ENCODE data around the gene SVBP.
"Not testable (repeated sequence)": the region's sequence is repeated elsewhere in the genome, so short reads cannot be mapped to it uniquely, and the experiment has no call there.

The SVBP gene, protein sequence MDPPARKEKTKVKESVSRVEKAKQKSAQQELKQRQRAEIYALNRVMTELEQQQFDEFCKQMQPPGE

DNA sequence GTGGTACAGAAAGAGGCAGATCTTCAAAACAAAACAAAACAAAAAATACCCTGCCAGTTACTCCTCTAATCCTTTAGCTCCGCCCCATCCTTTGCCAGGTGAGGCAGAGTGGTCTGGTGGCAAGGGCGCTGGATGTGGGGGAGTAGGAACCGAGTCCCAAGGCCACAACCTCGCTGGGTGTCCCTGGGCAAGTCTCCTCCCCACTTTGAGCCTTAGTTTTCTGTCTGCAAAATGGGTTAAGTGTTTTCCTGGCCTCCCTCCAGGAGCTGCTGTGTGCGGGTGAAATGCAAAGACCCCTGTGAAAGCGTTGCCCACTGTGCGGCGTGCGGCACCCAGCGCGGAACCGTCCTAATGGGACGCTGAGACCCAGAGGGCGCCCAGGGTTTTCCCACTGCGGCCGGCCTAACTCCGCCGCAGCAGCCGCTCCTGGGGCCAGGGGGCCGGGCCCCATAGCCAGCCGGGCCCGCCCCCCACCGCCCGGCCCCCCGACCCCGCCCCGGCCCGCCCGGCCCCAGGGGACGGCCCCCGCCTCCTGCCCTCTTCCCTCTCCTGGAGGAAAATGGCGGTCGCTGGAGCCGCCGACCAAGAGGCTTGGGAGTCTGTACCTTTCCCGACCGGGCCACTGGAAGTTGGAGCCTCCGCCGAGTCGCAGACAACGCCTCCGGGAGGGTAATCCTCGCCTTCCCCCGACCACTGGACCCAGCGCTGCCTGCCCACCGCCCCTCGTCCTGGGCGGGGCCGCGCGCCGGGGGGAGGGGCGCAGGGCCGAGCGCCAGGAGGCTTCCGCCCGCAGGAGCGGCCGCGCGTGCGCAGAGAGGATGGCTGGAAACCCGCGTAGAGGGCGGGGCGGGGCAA is at the start of gene SVBP, which contains the start of gene ERMAP:
Gene SVBP (minus strand): TSS at position 813 of the 855 bp plus-strand sequence. CDS start 853 bp downstream, outside the sequence.
Gene ERMAP (plus strand): TSS at position 538 of the 855 bp plus-strand sequence. CDS start 13,327 bp downstream, outside the sequence.
- FAIRE-seq (no peak), DNase-seq (ENCODE audit: low spot score) (peak; percentile 71)

- DNase-seq (ENCODE audit: low spot score) (no peak), FAIRE-seq (no peak)
These were observed 49.4 kb upstream of the SVBP start for GRCh38 chr1:42866549-42866948.

- no peak for DNase-seq (ENCODE audit: low spot score)
- FAIRE-seq = no peak
These were observed 43.8 kb upstream of the SVBP start for GRCh38 chr1:42861014-42861399.

GRCh38 chr1:42860339-42861013 is 43.3 kb upstream of the SVBP start:
- no peak for FAIRE-seq
- DNase-seq (ENCODE audit: low spot score) = no peak

DNA sequence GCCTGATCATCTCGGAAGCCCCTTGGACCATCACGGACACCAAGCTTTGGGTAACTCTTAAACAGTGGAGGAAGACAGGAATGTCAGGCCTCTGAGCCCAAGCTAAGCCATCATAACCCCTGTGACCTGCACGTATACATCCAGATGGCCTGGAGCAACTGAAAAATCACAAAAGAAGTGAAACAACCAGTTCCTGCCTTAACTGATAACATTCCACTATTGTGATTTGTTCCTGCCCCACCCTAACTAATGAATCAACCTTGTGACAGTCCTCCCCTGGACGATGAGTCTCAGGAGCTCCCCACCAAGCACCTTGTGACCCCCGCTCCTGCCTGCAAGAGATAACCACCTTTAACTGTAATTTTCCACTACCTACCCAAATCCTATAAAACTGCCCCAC is 42.2 kb upstream of the SVBP start:
- not testable (repeated sequence) for DNase-seq (ENCODE audit: low spot score); FAIRE-seq

- DNase-seq (ENCODE audit: low spot score); FAIRE-seq: not testable (repeated sequence)
These were observed 39.4 kb upstream of the SVBP start for GRCh38 chr1:42856554-42856953.

DNA sequence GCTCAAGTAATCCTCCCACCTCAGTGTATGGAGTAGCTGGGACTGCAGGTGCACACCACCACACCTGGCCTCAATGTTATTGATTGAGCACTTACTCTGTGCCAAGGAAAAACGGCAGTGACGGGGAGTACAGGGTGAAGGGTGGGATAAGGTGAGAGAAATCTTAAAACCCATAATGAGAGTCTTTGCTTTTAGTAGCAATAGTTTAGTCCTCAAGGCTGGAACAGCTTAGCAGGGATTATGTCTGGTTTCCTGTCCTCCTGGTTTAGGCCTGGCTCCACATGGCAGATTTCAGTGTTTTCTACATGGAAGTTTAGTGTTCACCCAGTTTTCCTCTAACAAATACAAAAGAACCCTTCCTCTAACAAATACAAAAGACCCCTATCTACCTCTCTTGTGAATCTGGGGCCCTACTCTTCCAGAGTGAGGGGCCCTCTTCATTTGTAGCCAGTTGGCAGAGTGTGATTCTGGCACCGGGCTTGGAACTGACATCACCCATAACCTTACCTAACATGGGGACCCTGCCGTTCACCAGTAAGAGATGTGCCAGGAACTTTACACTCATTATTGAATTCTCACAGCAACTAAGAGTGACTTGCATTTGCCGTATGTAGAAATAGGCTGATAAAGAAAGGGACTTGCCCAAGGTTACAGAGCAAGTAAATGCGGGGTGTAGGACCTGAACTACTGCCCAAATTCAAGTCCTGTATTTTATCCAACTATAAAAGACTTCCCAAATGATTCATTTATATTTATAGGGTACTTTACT is 36.1 kb upstream of the SVBP start:
- DNase-seq (ENCODE audit: low spot score) = no peak
- no peak for FAIRE-seq

- no peak for DNase-seq (ENCODE audit: low spot score)
These were observed 35.4 kb upstream of the SVBP start for GRCh38 chr1:42852608-42852980.

DNA sequence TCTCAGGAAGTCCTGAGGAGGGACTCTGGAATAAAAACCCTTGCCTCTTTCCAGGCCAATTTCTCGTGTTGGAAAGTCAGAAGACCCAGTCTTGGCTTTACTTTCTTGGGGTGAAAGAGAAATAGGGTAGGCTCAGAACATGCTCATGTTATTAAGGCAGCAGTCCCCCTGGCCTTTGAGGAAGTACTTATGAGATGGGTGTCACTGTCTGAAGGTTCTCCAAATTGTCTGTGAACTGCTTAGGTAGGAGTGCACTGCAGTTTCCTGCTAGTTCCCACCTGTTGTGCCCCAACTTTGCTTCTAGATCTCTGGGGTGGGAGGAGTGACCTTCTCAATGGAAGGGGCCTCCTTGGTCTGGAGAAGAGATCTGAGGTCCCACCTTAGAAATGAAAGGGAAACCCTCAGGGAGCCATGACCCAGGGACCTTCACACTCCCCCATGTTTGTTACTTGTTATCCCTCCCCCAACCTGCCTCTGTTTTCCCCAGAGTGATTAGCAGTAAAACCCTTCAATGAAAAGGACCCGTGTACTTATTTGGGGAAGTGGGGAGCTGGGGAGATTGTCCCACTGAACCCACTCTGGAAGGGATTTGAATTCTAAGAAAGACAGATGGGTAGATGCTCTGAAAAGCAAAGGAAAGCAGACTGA is 34.9 kb upstream of the SVBP start:
- FAIRE-seq (no peak), DNase-seq (ENCODE audit: low spot score) (no peak)

More at GRCh38 chr1:42852608-42852980, 35.4 kb upstream of the SVBP start:
- FAIRE-seq = no peak

DNA sequence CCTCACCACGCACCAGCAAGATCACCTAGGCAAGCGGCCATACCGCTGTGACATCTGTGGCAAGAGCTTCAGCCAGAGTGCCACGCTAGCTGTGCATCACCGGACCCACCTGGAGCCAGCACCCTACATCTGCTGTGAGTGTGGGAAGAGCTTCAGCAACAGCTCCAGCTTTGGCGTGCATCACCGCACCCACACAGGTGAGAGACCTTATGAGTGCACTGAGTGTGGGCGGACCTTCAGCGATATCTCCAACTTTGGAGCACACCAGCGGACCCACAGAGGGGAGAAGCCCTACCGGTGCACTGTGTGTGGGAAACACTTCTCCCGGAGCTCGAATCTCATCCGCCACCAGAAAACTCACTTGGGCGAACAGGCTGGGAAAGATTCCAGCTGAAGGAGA is 34.2 kb upstream of the SVBP start:
- FAIRE-seq (no peak), DNase-seq (ENCODE audit: low spot score) (no peak)

- no peak for FAIRE-seq
- DNase-seq (ENCODE audit: low spot score) = no peak
These were observed 32.7 kb upstream of the SVBP start for GRCh38 chr1:42849944-42850343.

- FAIRE-seq = no peak
- no peak for DNase-seq (ENCODE audit: low spot score)
These were observed 31.8 kb upstream of the SVBP start for GRCh38 chr1:42848823-42849537.

GRCh38 chr1:42847721-42848460 is 30.7 kb upstream of the SVBP start:
- no peak for FAIRE-seq
- DNase-seq (ENCODE audit: low spot score) = no peak

DNA sequence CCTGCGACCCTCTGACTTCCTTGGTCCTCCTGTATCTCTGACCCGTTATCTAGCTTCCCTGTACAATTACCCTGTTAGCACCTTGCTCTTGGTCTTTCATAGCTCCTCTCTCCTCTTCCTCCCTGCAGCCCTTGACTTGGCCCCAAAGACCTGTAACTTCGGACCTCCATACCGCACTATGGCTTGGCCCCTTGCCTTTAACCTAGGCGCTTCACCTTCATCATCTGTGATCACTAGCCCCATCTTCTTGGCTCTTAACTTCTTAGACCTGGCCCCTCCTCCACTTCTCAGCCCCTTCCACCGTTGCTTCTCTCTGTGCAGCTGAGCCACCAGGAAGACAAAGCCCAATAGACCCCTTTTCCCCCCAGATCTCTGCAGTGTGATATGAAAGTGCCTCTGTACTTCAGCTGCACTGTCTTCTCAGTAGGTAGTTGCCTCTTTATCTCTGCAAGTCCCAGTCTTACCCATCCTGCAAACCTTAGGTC is 30.0 kb upstream of the SVBP start:
- DNase-seq (ENCODE audit: low spot score) (no peak), FAIRE-seq (no peak)

- peak; percentile 87 for FAIRE-seq
- DNase-seq (ENCODE audit: low spot score) = peak; percentile 95
These were observed 29.3 kb upstream of the SVBP start, which contains the start of gene ZNF691 for GRCh38 chr1:42846257-42847110. Gene ZNF691, plus strand, starts transcription at chr1:42846613. Its CDS starts 3,046 bp downstream, at chr1:42849659.

- DNase-seq (ENCODE audit: low spot score) (no peak), FAIRE-seq (no peak)
These were observed 28.7 kb upstream of the SVBP start for GRCh38 chr1:42845866-42846256.

DNA sequence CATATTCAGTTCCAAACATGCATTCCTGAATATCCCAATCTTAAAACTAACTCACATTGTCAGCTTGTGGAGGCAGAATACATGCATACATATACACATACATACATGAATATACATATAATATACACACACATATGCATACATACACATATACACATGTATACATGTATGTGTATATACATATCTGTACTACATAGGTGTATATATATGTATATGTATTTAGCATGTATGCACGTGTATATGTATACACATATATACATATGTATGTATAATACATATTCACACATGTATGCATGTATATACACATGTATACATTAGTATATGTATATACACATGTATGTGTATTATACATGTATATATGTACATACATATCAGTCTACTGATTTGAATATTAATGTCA is 28.0 kb upstream of the SVBP start:
- DNase-seq (ENCODE audit: low spot score) (no peak), FAIRE-seq (no peak)

DNA sequence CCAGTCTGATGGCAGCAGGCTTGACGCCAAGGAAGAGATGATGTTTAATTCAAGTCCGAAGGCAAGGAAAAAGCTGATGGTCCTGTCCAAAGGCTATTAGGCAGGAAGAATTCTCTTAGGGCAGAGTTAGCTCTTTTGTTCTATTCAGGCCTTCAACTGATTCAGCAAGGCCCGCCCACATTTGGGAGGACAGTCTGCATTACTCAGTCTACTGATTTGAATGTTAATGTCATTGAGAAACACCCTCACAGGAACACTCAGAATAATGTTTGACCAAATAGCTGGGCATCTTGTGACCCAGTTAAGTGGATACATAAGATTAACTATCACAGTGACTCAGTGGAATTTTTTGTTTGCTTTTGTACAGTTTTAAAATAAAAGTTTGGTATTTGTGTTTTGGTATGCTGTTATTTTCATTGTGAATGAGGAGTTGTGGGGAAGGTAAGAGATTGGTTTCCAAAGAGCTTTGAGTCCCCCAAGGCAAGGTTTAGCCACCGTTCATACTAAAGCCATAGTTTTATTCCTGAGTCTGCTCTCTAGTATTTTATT is 27.5 kb upstream of the SVBP start:
- FAIRE-seq = no peak

More for the DNA sequence above, 27.5 kb upstream of the SVBP start:
- no peak for DNase-seq (ENCODE audit: low spot score)
